ENCODE data around the gene RMDN3. TPM values are rescaled to one million over a fixed set of nuclear protein-coding genes. Genes with fewer than 3 reads are reported as not detected.

Gene RMDN3
- total and polyA plus RNA-seq, 9 of the 15 experiments (the other 6 are each of a cell fraction or from before 2014, with no cell fraction given), result 8.1 to 38.2 (median 25.9) TPM

GRCh38 chr15:40696228-40696627, 58.8 kb downstream of the RMDN3 start (continued):
- no peak for TF ChIP-seq POLR2AphosphoS5 (IDR thresholded peaks at IDR 0.05; ENCODE audit: control insufficient read depth, insufficient read depth, low read depth, low read length)
- TF ChIP-seq TEAD1 (CRISPR knock-in tag; IDR thresholded peaks at IDR 0.05), result no peak
- TF ChIP-seq CREB1 (IDR thresholded peaks at IDR 0.05), result no peak
- TF ChIP-seq CREB1 (CRISPR knock-in tag; IDR thresholded peaks at IDR 0.05), result 0 out of 2 replicates have a peak, but pooled peaks have one; percentile 13
- TF ChIP-seq, protein P1, sequence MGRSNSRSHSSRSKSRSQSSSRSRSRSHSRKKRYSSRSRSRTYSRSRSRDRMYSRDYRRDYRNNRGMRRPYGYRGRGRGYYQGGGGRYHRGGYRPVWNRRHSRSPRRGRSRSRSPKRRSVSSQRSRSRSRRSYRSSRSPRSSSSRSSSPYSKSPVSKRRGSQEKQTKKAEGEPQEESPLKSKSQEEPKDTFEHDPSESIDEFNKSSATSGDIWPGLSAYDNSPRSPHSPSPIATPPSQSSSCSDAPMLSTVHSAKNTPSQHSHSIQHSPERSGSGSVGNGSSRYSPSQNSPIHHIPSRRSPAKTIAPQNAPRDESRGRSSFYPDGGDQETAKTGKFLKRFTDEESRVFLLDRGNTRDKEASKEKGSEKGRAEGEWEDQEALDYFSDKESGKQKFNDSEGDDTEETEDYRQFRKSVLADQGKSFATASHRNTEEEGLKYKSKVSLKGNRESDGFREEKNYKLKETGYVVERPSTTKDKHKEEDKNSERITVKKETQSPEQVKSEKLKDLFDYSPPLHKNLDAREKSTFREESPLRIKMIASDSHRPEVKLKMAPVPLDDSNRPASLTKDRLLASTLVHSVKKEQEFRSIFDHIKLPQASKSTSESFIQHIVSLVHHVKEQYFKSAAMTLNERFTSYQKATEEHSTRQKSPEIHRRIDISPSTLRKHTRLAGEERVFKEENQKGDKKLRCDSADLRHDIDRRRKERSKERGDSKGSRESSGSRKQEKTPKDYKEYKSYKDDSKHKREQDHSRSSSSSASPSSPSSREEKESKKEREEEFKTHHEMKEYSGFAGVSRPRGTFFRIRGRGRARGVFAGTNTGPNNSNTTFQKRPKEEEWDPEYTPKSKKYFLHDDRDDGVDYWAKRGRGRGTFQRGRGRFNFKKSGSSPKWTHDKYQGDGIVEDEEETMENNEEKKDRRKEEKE (IDR thresholded peaks at IDR 0.05; ENCODE audit: borderline replicate concordance in 1 of 2, control insufficient read depth in 1 of 2, low read depth in 2 of 2, low read length in 1 of 2), result no peak
- TF ChIP-seq ADNP (tag; IDR thresholded peaks at IDR 0.05), result peak; percentile 18; the same call in 1 of the 2 replicates
- no peak for TF ChIP-seq ZNF324 (CRISPR knock-in tag; IDR thresholded peaks at IDR 0.05)
- no peak for TF ChIP-seq ZNF408 (CRISPR knock-in tag; IDR thresholded peaks at IDR 0.05; ENCODE audit: low read depth)

Measured in K562 (cell line).